GM21619 (cell line): ENCODE measurements around the gene BRD4.

Experiments
- ATAC-seq: cut with Tn5 transposase; IDR thresholded peaks from one replicate; pipeline ENCODE4 v1.9.1; 2021; ENCODE audit not compliant: unreplicated experiment

BRD4 gene

DNA sequence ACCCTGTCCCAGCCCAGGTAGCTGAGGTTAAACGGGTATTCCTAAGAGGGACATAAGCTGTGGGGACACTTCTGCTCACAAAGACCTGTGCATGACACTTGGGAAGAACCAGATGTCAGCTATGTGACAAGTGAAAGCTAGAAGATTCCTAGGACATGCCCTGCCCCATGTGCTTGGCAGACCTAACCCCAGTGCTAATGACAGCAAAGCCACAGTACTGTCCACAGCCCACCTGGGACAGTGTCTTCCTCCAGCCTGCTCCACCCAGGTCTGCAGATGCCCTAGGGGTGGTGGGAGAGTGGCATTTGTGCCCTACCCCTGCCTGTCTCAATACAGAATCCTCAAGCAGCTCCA, 81.7 kb downstream of the BRD4 start:
- no peak for ATAC-seq

DNA sequence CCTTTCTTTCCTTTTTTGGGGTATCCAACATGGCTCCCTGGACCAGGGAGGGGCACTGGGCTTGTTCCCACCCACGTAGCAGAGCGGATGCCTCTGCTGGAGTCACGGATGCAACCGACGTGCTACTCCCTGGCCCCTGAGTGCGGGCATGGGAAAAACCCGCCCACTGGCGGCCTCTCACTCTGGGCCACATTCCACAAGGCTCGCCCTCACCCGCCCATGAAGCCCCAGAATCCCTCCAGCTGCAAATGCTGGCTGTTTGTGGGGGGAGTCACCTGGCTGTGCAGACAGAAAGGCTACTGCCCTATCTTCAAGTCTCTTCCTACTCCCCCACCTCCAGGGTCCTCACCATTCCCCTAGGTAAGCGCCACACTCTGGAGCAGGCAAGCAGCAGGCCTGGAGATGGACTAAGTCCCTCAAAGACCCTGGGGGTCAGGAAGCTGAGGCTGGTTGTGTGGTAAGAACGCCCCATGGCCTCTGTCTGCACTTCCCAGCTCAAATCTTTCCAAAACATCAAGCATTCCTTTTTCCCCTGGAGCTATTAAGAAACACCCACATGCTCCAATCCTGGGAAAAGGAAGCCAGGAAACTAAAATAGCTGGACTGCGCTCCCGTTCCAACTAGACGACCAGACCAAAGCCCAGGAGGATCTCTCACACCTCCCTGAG, 82.2 kb downstream of the BRD4 start:
- ATAC-seq = no peak

- ATAC-seq = no peak
These were observed 82.8 kb downstream of the BRD4 start for GRCh38 chr19:15249528-15249874.

DNA sequence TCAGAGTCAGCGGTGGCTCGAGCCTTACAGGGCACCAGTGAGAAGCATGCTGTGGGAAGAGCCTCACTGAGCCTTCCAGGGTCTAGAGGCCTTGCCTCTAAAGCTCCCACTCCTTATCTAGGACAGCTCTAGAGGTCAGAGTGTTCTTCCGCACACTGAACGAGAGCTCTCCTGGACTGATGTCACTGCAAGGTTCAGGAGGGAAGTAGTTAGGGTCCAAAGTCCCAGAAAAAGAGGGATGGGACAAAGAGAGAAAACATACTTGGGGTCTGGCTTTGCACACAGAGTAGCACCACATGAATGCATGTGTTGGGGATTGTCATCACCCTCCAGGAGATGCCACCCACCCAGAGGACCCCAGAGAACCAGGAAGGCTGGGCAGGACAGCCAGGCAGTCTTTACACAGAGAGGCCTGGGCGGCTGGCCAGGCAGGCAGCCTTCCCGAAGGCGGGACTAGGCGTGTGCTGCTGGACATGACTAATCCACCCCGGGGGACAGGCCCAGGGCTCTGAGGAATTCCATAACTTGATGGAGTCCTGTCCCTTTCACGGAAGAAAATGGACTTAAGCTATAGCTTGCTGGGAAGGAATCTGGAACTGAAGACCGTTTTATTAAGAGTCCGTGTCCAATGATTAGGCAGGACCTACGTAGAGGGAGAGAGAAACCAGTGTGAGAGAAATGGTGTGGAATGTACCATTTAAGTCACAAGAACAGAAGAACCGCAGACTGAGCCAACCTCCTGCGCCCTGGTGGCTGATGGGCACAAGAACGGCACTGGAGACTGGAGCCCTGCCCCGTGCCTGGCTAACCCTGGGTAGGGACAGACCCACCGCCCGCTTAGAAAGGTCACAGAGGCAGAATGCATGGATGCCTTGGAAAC, 83.5 kb downstream of the BRD4 start:
- ATAC-seq = no peak

DNA sequence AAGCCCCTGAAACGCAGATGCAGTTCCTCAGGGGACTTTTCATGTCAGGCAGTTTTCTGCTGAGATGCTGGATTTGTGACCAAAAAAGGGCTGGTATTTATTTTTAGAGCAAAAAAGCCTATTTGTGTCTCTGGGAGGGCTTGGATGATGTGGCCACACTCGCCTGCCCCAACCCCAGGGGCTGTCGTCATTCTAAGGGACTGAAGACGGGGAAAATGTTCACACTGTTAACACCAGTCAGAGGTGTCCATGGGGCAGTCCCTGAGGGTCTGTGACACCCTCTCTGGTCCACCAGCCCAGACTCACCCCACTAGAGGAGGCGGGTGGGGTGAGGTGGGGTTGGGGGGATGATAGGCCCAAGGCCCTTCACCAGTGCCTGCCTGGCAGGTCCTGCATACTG, 84.2 kb downstream of the BRD4 start:
- no peak for ATAC-seq

GRCh38 chr19:15247107-15248014, 85.0 kb downstream of the BRD4 start:
- ATAC-seq = no peak

DNA sequence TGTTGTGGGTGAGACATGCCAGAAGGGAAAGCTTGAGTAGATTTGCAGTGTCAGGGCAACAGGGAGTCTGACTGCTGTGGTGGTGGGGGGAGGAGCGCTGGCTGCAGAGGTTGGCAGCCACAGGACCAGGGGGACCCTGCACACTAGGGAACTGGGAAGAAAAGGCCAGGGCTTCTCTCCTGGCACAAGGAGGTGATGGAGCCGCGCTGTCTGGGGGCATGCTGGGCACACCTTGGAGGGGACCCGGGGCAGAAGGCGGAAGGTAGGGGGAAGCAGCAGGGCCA, 86.2 kb downstream of the BRD4 start:
- ATAC-seq = no peak

- ATAC-seq = no peak
These were observed 86.8 kb downstream of the BRD4 start for GRCh38 chr19:15245370-15246197.

- no peak for ATAC-seq
These were observed 87.5 kb downstream of the BRD4 start for GRCh38 chr19:15244808-15245207.

DNA sequence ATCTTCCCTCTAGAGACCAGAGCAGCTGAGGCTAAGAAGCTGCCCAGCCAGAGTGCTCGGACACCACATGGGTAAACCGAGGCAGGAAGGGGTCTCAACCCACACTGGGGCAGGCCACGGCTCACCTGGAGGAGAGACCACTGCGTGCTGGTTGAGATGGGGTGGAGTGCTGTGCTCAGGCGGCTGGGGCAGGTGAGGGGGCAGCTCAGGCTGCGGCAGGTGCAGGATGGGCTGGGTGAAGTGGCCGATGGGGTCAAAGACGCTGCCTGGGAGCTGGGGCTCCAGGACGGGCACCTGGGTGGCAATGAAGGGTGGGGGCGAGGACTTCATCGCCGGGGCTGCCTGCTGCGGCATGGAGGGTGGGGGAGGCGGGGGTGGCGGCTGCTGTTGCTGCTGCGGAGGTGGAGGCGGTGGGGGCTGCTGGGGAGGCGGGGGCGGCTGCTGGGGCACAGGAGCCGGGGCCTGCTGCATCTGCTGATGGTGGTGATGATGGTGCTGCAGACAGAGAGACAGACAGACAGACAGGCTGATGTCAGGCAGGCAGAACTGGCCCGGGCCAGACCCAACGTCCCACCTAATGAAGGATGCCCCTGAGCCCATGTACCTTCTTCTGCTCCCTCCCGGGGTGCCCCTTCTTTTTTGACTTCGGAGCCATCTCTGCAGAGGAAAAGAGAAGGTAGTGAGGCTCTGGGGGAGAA, 88.1 kb downstream of the BRD4 start:
- no peak for ATAC-seq

GRCh38 chr19:15243236-15243957, 88.9 kb downstream of the BRD4 start:
- ATAC-seq = no peak

- ATAC-seq = no peak
These were observed 91.0 kb downstream of the BRD4 start for GRCh38 chr19:15241259-15241910.

GRCh38 chr19:15240515-15240914, 91.8 kb downstream of the BRD4 start:
- ATAC-seq = no peak

- ATAC-seq = no peak
These were observed 92.9 kb downstream of the BRD4 start for GRCh38 chr19:15239337-15239949.

- no peak for ATAC-seq
These were observed 93.6 kb downstream of the BRD4 start for GRCh38 chr19:15238639-15239155.

GRCh38 chr19:15237759-15238638, 94.3 kb downstream of the BRD4 start:
- ATAC-seq = no peak

- no peak for ATAC-seq
These were observed 95.5 kb downstream of the BRD4 start for GRCh38 chr19:15236886-15237285.

DNA sequence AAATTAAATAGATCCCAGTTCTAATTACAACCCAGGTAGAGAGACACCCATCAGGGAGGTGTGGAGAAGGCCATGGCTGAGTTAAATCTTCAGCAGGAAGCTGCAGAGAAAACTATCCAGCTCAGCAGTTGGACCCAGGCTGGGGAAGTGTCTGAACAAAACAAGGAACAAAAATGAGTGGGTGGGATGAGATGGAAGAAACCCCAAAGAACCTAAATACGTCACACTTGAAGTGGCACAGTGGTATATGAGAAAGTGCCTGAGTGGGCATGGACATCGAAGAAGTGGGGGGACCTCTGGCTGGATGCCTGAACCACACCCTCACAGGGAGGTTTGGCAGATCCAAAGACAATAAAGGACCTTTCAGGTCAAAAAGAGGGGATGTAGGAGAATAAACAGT, 96.6 kb downstream of the BRD4 start:
- no peak for ATAC-seq
